SH-SY5Y (cell line): Measurements from ENCODE around the gene RPS4Y2.

ENCODE experiments used
- GATA2 ChIP-seq: IDR thresholded peaks from 2 replicates; pipeline ENCODE4 v1.6.1; 2011; ENCODE audit warnings: mild to moderate bottlenecking, low read depth, low read length
- GATA3 ChIP-seq: IDR thresholded peaks from 2 replicates; pipeline ENCODE4 v1.6.1; 2011; ENCODE audit warnings: low read depth, mild to moderate bottlenecking, low read length, moderate library complexity

GRCh38 chrY:20765117-20765516 lies 9.2 kb downstream of the RPS4Y2 start:
- TF ChIP-seq GATA3 (no peak), GATA2 (no peak)
